Mesendoderm (in vitro differentiated cells): ENCODE measurements around the gene AP2M1.

Source experiments
- DNase-seq: peaks from one replicate; pipeline ENCODE4 v3.0.0; 2013
- H2AK5ac ChIP-seq: 2 replicates; pipeline ENCODE4 v1.6.1; 2013; ENCODE audit warnings: low read length, inconsistent platforms
- H2BK120ac ChIP-seq: 2 replicates; pipeline ENCODE4 v1.6.1; 2013; ENCODE audit warnings: low read depth, mild to moderate bottlenecking, low read length, moderate library complexity, mixed read lengths
- H2BK15ac ChIP-seq: replicated peaks from 2 replicates; pipeline ENCODE4 v1.6.1; 2013; ENCODE audit warnings: low read depth, mild to moderate bottlenecking, moderate library complexity
- H2BK5ac ChIP-seq: 2 replicates; pipeline ENCODE4 v1.6.1; 2013; ENCODE audit warnings: low read length, inconsistent platforms
- H3K18ac ChIP-seq: 2 replicates; pipeline ENCODE4 v1.6.1; 2013; ENCODE audit warnings: mild to moderate bottlenecking, low read length, mixed read lengths
- H3K23ac ChIP-seq: one replicate; pipeline ENCODE4 v1.6.1; 2013; ENCODE audit warnings: low read length
- H3K27ac ChIP-seq: 2 replicates; pipeline ENCODE4 v1.5.1; 2013; ENCODE audit warnings: low read depth, mild to moderate bottlenecking, inconsistent platforms, low read length, moderate library complexity
- H3K27me3 ChIP-seq: 2 replicates; pipeline ENCODE4 v1.6.1; 2013; ENCODE audit warnings: low read length, control low read depth, mild to moderate bottlenecking, inconsistent platforms; ENCODE audit not compliant: insufficient read depth, poor library complexity
- H3K36me3 ChIP-seq: 2 replicates; pipeline ENCODE4 v1.6.1; 2013; ENCODE audit warnings: low read length, inconsistent platforms; ENCODE audit not compliant: control insufficient read depth, insufficient read depth
- H3K4ac ChIP-seq: one replicate; pipeline ENCODE4 v1.6.1; 2013; ENCODE audit warnings: low read depth, mild to moderate bottlenecking, low read length, moderate library complexity
- H3K4me1 ChIP-seq: 2 replicates; pipeline ENCODE4 v1.6.1; 2013; ENCODE audit warnings: low read depth, low read length, inconsistent platforms; ENCODE audit not compliant: control insufficient read depth
- H3K4me2 ChIP-seq: 2 replicates; pipeline ENCODE4 v1.6.1; 2013; ENCODE audit warnings: low read length
- H3K4me3 ChIP-seq: 2 replicates; pipeline ENCODE4 v1.5.1; 2013; ENCODE audit warnings: mild to moderate bottlenecking, low read length
- H3K56ac ChIP-seq: one replicate; pipeline ENCODE4 v1.6.1; 2013; ENCODE audit warnings: low read length
- H3K79me1 ChIP-seq: 2 replicates; pipeline ENCODE4 v1.6.1; 2013; ENCODE audit warnings: low read length, inconsistent platforms
- H3K79me2 ChIP-seq: 2 replicates; pipeline ENCODE4 v1.6.1; 2013; ENCODE audit warnings: mild to moderate bottlenecking, low read length; ENCODE audit not compliant: control insufficient read depth, insufficient read depth
- H3K9ac ChIP-seq: 2 replicates; pipeline ENCODE4 v1.6.1; 2013; ENCODE audit warnings: low read length, inconsistent platforms
- H4K5ac ChIP-seq: one replicate; pipeline ENCODE4 v1.6.1; 2013; ENCODE audit warnings: low read length
- H4K8ac ChIP-seq: one replicate; pipeline ENCODE4 v1.6.1; 2013; ENCODE audit warnings: low read depth, mild to moderate bottlenecking, control low read depth, low read length, moderate library complexity
- WGBS: extraction: QIAGEN DNeasy Blood & Tissue Kit; methylation state at CpG from one replicate; pipeline ENCODE4 v1.1.7; 2013; ENCODE audit warnings: low lambda C conversion rate, missing lambda C conversion rate; ENCODE audit not compliant: insufficient coverage; ENCODE audit errors: extremely low coverage; 5-methylcytosine and 5-hydroxymethylcytosine counted together

AP2M1 gene

GRCh38 chr3:184177331-184177731, 2.7 kb downstream of the AP2M1 start:
- Histone ChIP-seq H2BK5ac (peak overlapping the region; percentile 86), H3K27ac (peak overlapping the region; percentile 98), H2BK15ac (no peak overlapping the region), H3K56ac (peak overlapping the region; percentile 86), H3K18ac (no peak overlapping the region), H3K79me2 (peaks cover 32% of the 10 kb centered on the region), H3K79me1 (peaks cover 26% of the 10 kb centered on the region), H2BK120ac (no peak overlapping the region), H3K4me2 (peak overlapping the region; percentile 68), H3K23ac (peak overlapping the region; percentile 85), H4K8ac (no peak overlapping the region), H2AK5ac (peak overlapping the region; percentile 14), H3K9ac (peak overlapping the region; percentile 66), H3K4me1 (peaks cover 9% of the 10 kb centered on the region), H3K27me3 (no peaks in the 10 kb centered on the region), H3K36me3 (peaks cover 30% of the 10 kb centered on the region), H3K4me3 (no peak overlapping the region), H3K4ac (no peak overlapping the region), H4K5ac (no peak overlapping the region)
- WGBS = no CpG with 5 or more reads among the region's 4 CpGs
- DNase-seq = peak; percentile 89

GRCh38 chr3:184177767-184178306, 3.2 kb downstream of the AP2M1 start:
- peaks cover 32% of the 10 kb centered on the region for H3K79me2 ChIP-seq
- no CpG with 5 or more reads among the region's 14 CpGs for WGBS
- H4K8ac ChIP-seq = no peak overlapping the region
- H3K4me1 ChIP-seq = peaks cover 9% of the 10 kb centered on the region
- no peak overlapping the region for H2BK15ac ChIP-seq
- H3K79me1 ChIP-seq = peaks cover 26% of the 10 kb centered on the region
- peaks cover 30% of the 10 kb centered on the region for H3K36me3 ChIP-seq
- H3K18ac ChIP-seq = no peak overlapping the region
- no peak overlapping the region for H3K4ac ChIP-seq
- no peak overlapping the region for H3K4me3 ChIP-seq
- H3K9ac ChIP-seq = peak overlapping the region; percentile 66
- no peak overlapping the region for H3K23ac ChIP-seq
- H2BK5ac ChIP-seq = no peak overlapping the region
- H3K4me2 ChIP-seq = no peak overlapping the region
- peak overlapping the region; percentile 86 for H3K56ac ChIP-seq
- no peak for DNase-seq
- no peak overlapping the region for H2AK5ac ChIP-seq
- H2BK120ac ChIP-seq = no peak overlapping the region
- H4K5ac ChIP-seq = no peak overlapping the region
- peak overlapping the region; percentile 98 for H3K27ac ChIP-seq
- H3K27me3 ChIP-seq = no peaks in the 10 kb centered on the region

- Histone ChIP-seq H2BK15ac (no peak overlapping the region), H3K18ac (no peak overlapping the region), H4K5ac (no peak overlapping the region), H3K36me3 (peaks cover 31% of the 10 kb centered on the region), H3K4me3 (no peak overlapping the region), H4K8ac (no peak overlapping the region), H3K9ac (no peak overlapping the region), H2BK120ac (no peak overlapping the region), H3K4ac (no peak overlapping the region), H3K4me1 (peaks cover 9% of the 10 kb centered on the region), H3K79me2 (peaks cover 32% of the 10 kb centered on the region), H3K27ac (no peak overlapping the region), H3K56ac (no peak overlapping the region), H2BK5ac (no peak overlapping the region), H2AK5ac (no peak overlapping the region), H3K4me2 (no peak overlapping the region), H3K27me3 (no peaks in the 10 kb centered on the region), H3K23ac (no peak overlapping the region), H3K79me1 (peaks cover 26% of the 10 kb centered on the region)
- no peak for DNase-seq
- no CpG with 5 or more reads among the region's 13 CpGs for WGBS
These were observed 4.0 kb downstream of the AP2M1 start for GRCh38 chr3:184178521-184179138.

- H3K4me1 ChIP-seq = peaks cover 12% of the 10 kb centered on the region
- WGBS = no CpG with 5 or more reads among the region's 6 CpGs
- H3K79me2 ChIP-seq = peaks cover 27% of the 10 kb centered on the region
- no peak overlapping the region for H2AK5ac ChIP-seq
- H3K4me3 ChIP-seq = no peak overlapping the region
- H3K79me1 ChIP-seq = peaks cover 26% of the 10 kb centered on the region
- H2BK15ac ChIP-seq = no peak overlapping the region
- no peak overlapping the region for H3K18ac ChIP-seq
- no peak overlapping the region for H4K8ac ChIP-seq
- H3K36me3 ChIP-seq = peaks cover 32% of the 10 kb centered on the region
- H3K27ac ChIP-seq = no peak overlapping the region
- no peak overlapping the region for H3K23ac ChIP-seq
- no peak overlapping the region for H2BK5ac ChIP-seq
- DNase-seq = no peak
- H3K4ac ChIP-seq = no peak overlapping the region
- H3K56ac ChIP-seq = no peak overlapping the region
- no peak overlapping the region for H3K4me2 ChIP-seq
- no peak overlapping the region for H3K9ac ChIP-seq
- H4K5ac ChIP-seq = no peak overlapping the region
- no peaks in the 10 kb centered on the region for H3K27me3 ChIP-seq
- H2BK120ac ChIP-seq = no peak overlapping the region
These were observed 5.5 kb downstream of the AP2M1 start for GRCh38 chr3:184180165-184180564.

GRCh38 chr3:184181596-184181995, 6.9 kb downstream of the AP2M1 start:
- no peak overlapping the region for H2BK15ac ChIP-seq
- no peak overlapping the region for H3K56ac ChIP-seq
- no peak overlapping the region for H3K9ac ChIP-seq
- H3K27ac ChIP-seq = no peak overlapping the region
- DNase-seq = no peak
- WGBS = no CpG with 5 or more reads among the region's 9 CpGs
- H3K4me1 ChIP-seq = peaks cover 14% of the 10 kb centered on the region
- H2BK120ac ChIP-seq = no peak overlapping the region
- no peak overlapping the region for H3K23ac ChIP-seq
- H4K5ac ChIP-seq = no peak overlapping the region
- H3K18ac ChIP-seq = no peak overlapping the region
- H2AK5ac ChIP-seq = no peak overlapping the region
- H3K79me1 ChIP-seq = peaks cover 28% of the 10 kb centered on the region
- no peak overlapping the region for H3K4me3 ChIP-seq
- no peak overlapping the region for H4K8ac ChIP-seq
- H2BK5ac ChIP-seq = no peak overlapping the region
- H3K27me3 ChIP-seq = no peaks in the 10 kb centered on the region
- peaks cover 26% of the 10 kb centered on the region for H3K79me2 ChIP-seq
- no peak overlapping the region for H3K4ac ChIP-seq
- H3K36me3 ChIP-seq = peaks cover 32% of the 10 kb centered on the region
- H3K4me2 ChIP-seq = no peak overlapping the region

GRCh38 chr3:184183679-184184078, 9.0 kb downstream of the AP2M1 start:
- Histone ChIP-seq H2BK5ac (no peak overlapping the region), H3K4ac (no peak overlapping the region), H3K79me1 (peaks cover 23% of the 10 kb centered on the region), H3K27ac (peak overlapping the region; percentile 8), H3K4me2 (no peak overlapping the region), H2BK15ac (no peak overlapping the region), H3K79me2 (peaks cover 25% of the 10 kb centered on the region), H3K4me3 (no peak overlapping the region), H3K18ac (no peak overlapping the region), H3K4me1 (peaks cover 4% of the 10 kb centered on the region), H4K5ac (no peak overlapping the region), H3K23ac (no peak overlapping the region), H3K36me3 (peaks cover 28% of the 10 kb centered on the region), H2BK120ac (no peak overlapping the region), H4K8ac (no peak overlapping the region), H3K27me3 (no peaks in the 10 kb centered on the region), H3K56ac (no peak overlapping the region), H2AK5ac (no peak overlapping the region), H3K9ac (no peak overlapping the region)
- no peak for DNase-seq
- WGBS = no CpG with 5 or more reads among the region's 5 CpGs
